CD14-positive monocyte (primary cell): Measurements from ENCODE around the gene MUSK. TPM values are rescaled to one million over a fixed set of nuclear protein-coding genes. Genes with fewer than 3 reads are reported as not detected.
"Not testable (repeated sequence)": the region's sequence is repeated elsewhere in the genome, so short reads cannot be mapped to it uniquely, and the experiment has no call there.

ENCODE experiments used
- DNase-seq, 3 donors: peaks; one replicate each; pipeline ENCODE4 v3.0.0-alpha.2; 2011 to 2022
- H2AFZ ChIP-seq: 2 replicates; pipeline ENCODE4 v1.6.0; 2012; ENCODE audit warnings: mild to moderate bottlenecking, low read depth, low read length, inconsistent platforms; ENCODE audit not compliant: insufficient read depth, poor library complexity, severe bottlenecking
- H3K27ac ChIP-seq, 2 donors: 1 replicate in 1 of 2; 2 replicates in 1 of 2; pipeline ENCODE4 v1.5.1; 2012 to 2013; ENCODE audit warnings: low read length in 2 of 2, control low read depth in 1 of 2, inconsistent platforms in 1 of 2, low read depth in 1 of 2, mild to moderate bottlenecking in 1 of 2
- H3K27me3 ChIP-seq, 2 donors: one replicate each; pipeline versions ENCODE4 v1.6.0 to v1.6.1; 2011 to 2013; ENCODE audit warnings: low read length in 2 of 2; ENCODE audit not compliant: control insufficient read depth in 2 of 2, insufficient read depth in 2 of 2
- H3K36me3 ChIP-seq, 2 donors: replicated peaks in 1 of 2; 1 replicate in 1 of 2; 2 replicates in 1 of 2; pipeline versions ENCODE4 v1.5.1 to v1.6.1; 2012 to 2013; ENCODE audit warnings: low read length in 2 of 2, control low read depth in 1 of 2, inconsistent platforms in 1 of 2, mild to moderate bottlenecking in 1 of 2; ENCODE audit not compliant: insufficient read depth in 2 of 2, control insufficient read depth in 1 of 2
- H3K4me1 ChIP-seq, 2 donors: 1 replicate in 1 of 2; 2 replicates in 1 of 2; pipeline versions ENCODE4 v1.5.1 to v1.6.1; 2012 to 2013; ENCODE audit warnings: low read length in 2 of 2, control low read depth in 1 of 2, inconsistent platforms in 1 of 2, mild to moderate bottlenecking in 1 of 2, moderate library complexity in 1 of 2; ENCODE audit not compliant: insufficient read depth in 2 of 2, control insufficient read depth in 1 of 2
- H3K4me2 ChIP-seq: replicated peaks from 2 replicates; pipeline ENCODE3; 2012; ENCODE audit warnings: low read length, moderate library complexity, mild to moderate bottlenecking; ENCODE audit not compliant: poor library complexity, severe bottlenecking; ENCODE audit errors: extremely low read depth
- H3K4me3 ChIP-seq, 3 experiments: fragments of 200-600 bp in 1 of 3; sonication (generic) in 1 of 3; replicated peaks in 1 of 3; 1 replicate in 2 of 3; 2 replicates in 1 of 3; pipeline ENCODE4 v1.5.1; 2011 to 2013; ENCODE audit warnings: low read length in 3 of 3, mild to moderate bottlenecking in 3 of 3, control low read depth in 2 of 3, low read depth in 2 of 3, inconsistent platforms in 1 of 3, moderate library complexity in 1 of 3
- H3K79me2 ChIP-seq: 2 replicates; pipeline ENCODE4 v1.6.0; 2012; ENCODE audit warnings: mild to moderate bottlenecking, control low read depth, inconsistent platforms, low read length, moderate library complexity; ENCODE audit not compliant: insufficient read depth
- H3K9ac ChIP-seq: 2 replicates; pipeline ENCODE4 v1.6.0; 2017; ENCODE audit warnings: low read length, mild to moderate bottlenecking; ENCODE audit not compliant: insufficient read depth, poor library complexity, severe bottlenecking
- H3K9me3 ChIP-seq, 2 donors: replicated peaks in 1 of 2; 1 replicate in 1 of 2; 2 replicates in 1 of 2; pipeline versions ENCODE4 v1.5.1 to v1.6.1; 2012 to 2013; ENCODE audit warnings: low read length in 2 of 2, control low read depth in 1 of 2; ENCODE audit not compliant: control insufficient read depth in 1 of 2, insufficient read depth in 1 of 2
- H4K20me1 ChIP-seq: 2 replicates; pipeline ENCODE4 v1.6.0; 2012; ENCODE audit warnings: mild to moderate bottlenecking, low read length, control low read depth, moderate library complexity; ENCODE audit not compliant: insufficient read depth
- H3K27ac Mint-ChIP-seq, 7 donors: one replicate each; pipeline ENCODE4 v1.8.0; 2020; ENCODE audit warnings: mild to moderate bottlenecking in 7 of 7, mixed read lengths in 7 of 7, moderate library complexity in 6 of 7, inconsistent platforms in 2 of 7
- H3K27me3 Mint-ChIP-seq, 3 donors: one replicate each; pipeline ENCODE4 v1.8.0; 2021 to 2022; ENCODE audit warnings: low read depth in 3 of 3, mild to moderate bottlenecking in 3 of 3, mixed read lengths in 3 of 3, moderate library complexity in 3 of 3, inconsistent platforms in 1 of 3
- H3K36me3 Mint-ChIP-seq, 2 donors: one replicate each; pipeline ENCODE4 v1.8.0; 2020; ENCODE audit warnings: mixed read lengths in 2 of 2, inconsistent platforms in 1 of 2, mild to moderate bottlenecking in 1 of 2
- H3K4me1 Mint-ChIP-seq: one replicate; pipeline ENCODE4 v1.8.0; 2020; ENCODE audit warnings: mild to moderate bottlenecking, mixed read lengths
- H3K4me3 Mint-ChIP-seq, 2 donors: one replicate each; pipeline ENCODE4 v1.8.0; 2020; ENCODE audit warnings: mild to moderate bottlenecking in 2 of 2, mixed read lengths in 2 of 2, moderate library complexity in 1 of 2
- H3K9me3 Mint-ChIP-seq, 7 donors: one replicate each; pipeline ENCODE4 v1.8.0; 2020 to 2022; ENCODE audit warnings: mixed read lengths in 7 of 7, mild to moderate bottlenecking in 6 of 7, moderate library complexity in 6 of 7, inconsistent platforms in 2 of 7
- CTCF ChIP-seq: fragments of 200-600 bp; IDR thresholded peaks from one replicate; pipeline ENCODE4 v1.8.0; 2022; ENCODE audit warnings: antibody characterized with exemption, mild to moderate bottlenecking
- WGBS: methylation state at CpG from one replicate; pipeline ENCODE4 v1.1.5; 2013; ENCODE audit warnings: missing lambda C conversion rate; ENCODE audit not compliant: insufficient coverage; 5-methylcytosine and 5-hydroxymethylcytosine counted together
- intact Hi-C, 2 donors: fragments of 100-400 bp; cut with micrococcal nuclease; formaldehyde crosslinking; loops; one replicate each; pipeline versions ENCODE4 v1.15.0 to v1.15.1; 2023
- polyA plus RNA-seq, 3 donors: library from polyadenylated mRNA; depleted of rRNA in 1 of 3; unstranded in 2 of 3; stranded (reverse) in 1 of 3; fragments of 300-500 nt in 2 of 3; fragments of >200 nt in 1 of 3; fragmentation: Illumina TruSeq in 2 of 3; gene quantifications; 1 replicate in 2 of 3; 2 replicates in 1 of 3; pipeline ENCODE4 v1.2.3, GENCODE V29; 2012 to 2021

MUSK gene
- polyA plus RNA-seq, 3 donors, result not detected

GRCh38 chr9:110820381-110820780, 151.8 kb downstream of the MUSK start:
- H3K27me3 Mint-ChIP-seq, result peaks cover 0 to 7% (median 3%) of the 10 kb centered on the region in 3 donors
- H4K20me1 ChIP-seq, result no peaks in the 10 kb centered on the region
- H3K4me3 Mint-ChIP-seq, result no peak overlapping the region

GRCh38 chr9:110821064-110821463, 152.5 kb downstream of the MUSK start:
- Histone ChIP-seq H3K27ac (no peak overlapping the region), H3K9me3 (peaks cover 0 to 3% of the 10 kb centered on the region in 2 donors), H3K9ac (no peak overlapping the region), H3K4me2 (no peak overlapping the region), H3K27me3 (no peaks in the 10 kb centered on the region), H4K20me1 (no peaks in the 10 kb centered on the region), H3K36me3 (no peaks in the 10 kb centered on the region), H3K79me2 (no peaks in the 10 kb centered on the region), H3K4me3 (no peak overlapping the region), H2AFZ (no peak overlapping the region), H3K4me1 (no peaks in the 10 kb centered on the region)
- intact Hi-C loops, result no loop called here
- no peaks in the 10 kb centered on the region for H3K36me3 Mint-ChIP-seq
- H3K27me3 Mint-ChIP-seq, result peaks cover 0 to 7% (median 3%) of the 10 kb centered on the region in 3 donors
- no peaks in the 10 kb centered on the region for H3K4me1 Mint-ChIP-seq
- peaks cover 0 to 11% (median 2%) of the 10 kb centered on the region in 7 donors for H3K9me3 Mint-ChIP-seq
- WGBS, result no CpG with 5 or more reads among the region's 1 CpG
- no peak overlapping the region for H3K27ac Mint-ChIP-seq
- H3K4me3 Mint-ChIP-seq, result no peak overlapping the region
- DNase-seq, result no peak
- TF ChIP-seq CTCF, result no peak

More at GRCh38 chr9:110820381-110820780, 151.8 kb downstream of the MUSK start:
- no peak overlapping the region for H3K4me2 ChIP-seq
- intact Hi-C loops, result no loop called here
- no peak overlapping the region for H3K4me3 ChIP-seq
- no peak overlapping the region for H3K27ac ChIP-seq
- Mint-ChIP-seq H3K9me3 (peaks cover 0 to 11% (median 2%) of the 10 kb centered on the region in 7 donors), H3K27ac (peak overlapping the region in 1 of 7 donors; percentile 20), H3K36me3 (no peaks in the 10 kb centered on the region), H3K4me1 (no peaks in the 10 kb centered on the region)
- no peaks in the 10 kb centered on the region for H3K27me3 ChIP-seq
- H3K79me2 ChIP-seq, result no peaks in the 10 kb centered on the region
- TF ChIP-seq CTCF, result no peak
- no peak for DNase-seq
- no peak overlapping the region for H3K9ac ChIP-seq
- H3K9me3 ChIP-seq, result peaks cover 0 to 3% of the 10 kb centered on the region in 2 donors
- H2AFZ ChIP-seq, result no peak overlapping the region
- H3K4me1 ChIP-seq, result no peaks in the 10 kb centered on the region
- WGBS, result no CpG with 5 or more reads among the region's 1 CpG
- H3K36me3 ChIP-seq, result no peaks in the 10 kb centered on the region

- H3K4me1 Mint-ChIP-seq, H3K36me3 Mint-ChIP-seq, H3K4me3 Mint-ChIP-seq, H3K4me1 ChIP-seq, DNase-seq, H3K4me2 ChIP-seq, intact Hi-C loops, H3K4me3 ChIP-seq, H3K79me2 ChIP-seq, H3K9ac ChIP-seq, H3K27ac Mint-ChIP-seq, H3K36me3 ChIP-seq, H3K27ac ChIP-seq, H3K27me3 ChIP-seq, H4K20me1 ChIP-seq, H3K27me3 Mint-ChIP-seq, H2AFZ ChIP-seq, H3K9me3 ChIP-seq: not testable (repeated sequence)
- peaks cover 2 to 15% (median 8%) of the 10 kb centered on the region in 7 donors for H3K9me3 Mint-ChIP-seq
Observed at GRCh38 chr9:110825129-110825528, 156.5 kb downstream of the MUSK start.
